Activated CD4-positive, alpha-beta T cell treated with anti-CD3 and anti-CD28 coated beads for 1 hour (primary cell): ENCODE results near the gene CFAP43.

Experiments used
- DNase-seq: peaks from one replicate; pipeline ENCODE4 v3.0.0-alpha.2; 2020

CFAP43 gene

GRCh38 chr10:104085801-104086400, 146.3 kb downstream of the CFAP43 start, which contains the start of gene COL17A1:
TSS of gene COL17A1 (minus strand) at chr10:104085880. CDS start at chr10:104080673, 5,207 bp downstream.
- no peak for DNase-seq

- DNase-seq: no peak
Observed at GRCh38 chr10:104084482-104085142, 147.6 kb downstream of the CFAP43 start.

DNA sequence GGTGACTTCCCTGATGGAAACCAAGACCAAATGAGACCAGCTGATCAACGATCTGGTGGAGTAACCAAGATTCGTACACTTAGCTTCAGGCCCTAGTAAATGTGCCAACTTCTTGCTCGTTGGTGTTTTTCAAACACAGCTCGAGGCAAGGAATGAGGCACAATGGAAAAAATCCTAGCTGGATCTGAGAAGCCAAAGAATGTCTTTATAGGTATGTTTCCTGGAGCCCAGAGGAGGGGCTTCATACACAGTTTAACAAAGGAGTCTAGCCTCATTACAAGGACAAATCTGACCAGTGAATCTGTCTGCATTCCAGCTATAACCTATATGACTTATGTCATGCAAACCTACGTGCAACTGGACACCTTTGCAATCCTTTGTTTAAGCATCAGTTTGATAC, 150.2 kb downstream of the CFAP43 start:
- DNase-seq: no peak

DNA sequence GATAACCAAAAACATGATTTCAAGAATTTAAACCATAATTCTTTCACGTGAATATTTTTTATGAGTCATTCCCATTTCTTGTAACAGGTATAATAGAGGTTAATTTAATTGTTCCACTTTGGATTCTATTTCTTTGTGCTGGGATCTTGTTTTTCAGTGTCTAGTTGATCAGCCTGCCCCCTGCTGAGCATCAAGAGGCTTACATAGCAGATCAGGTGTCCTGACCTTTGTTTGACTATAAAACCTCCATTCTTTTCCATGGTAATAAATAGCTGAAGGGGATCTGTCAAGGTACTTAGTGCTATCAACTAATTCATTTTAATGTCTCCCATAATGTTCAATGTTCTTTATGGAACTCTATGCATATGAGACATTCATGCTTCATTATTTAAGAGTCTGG, 151.4 kb downstream of the CFAP43 start:
- no peak for DNase-seq
